ENCODE measurements around the gene RAB40C. TPM values are rescaled to one million over a fixed set of nuclear protein-coding genes. Genes with fewer than 3 reads are reported as not detected.

Gene RAB40C
- total RNA-seq, 1 donor from 2014 or later: 11.4 TPM

DNA sequence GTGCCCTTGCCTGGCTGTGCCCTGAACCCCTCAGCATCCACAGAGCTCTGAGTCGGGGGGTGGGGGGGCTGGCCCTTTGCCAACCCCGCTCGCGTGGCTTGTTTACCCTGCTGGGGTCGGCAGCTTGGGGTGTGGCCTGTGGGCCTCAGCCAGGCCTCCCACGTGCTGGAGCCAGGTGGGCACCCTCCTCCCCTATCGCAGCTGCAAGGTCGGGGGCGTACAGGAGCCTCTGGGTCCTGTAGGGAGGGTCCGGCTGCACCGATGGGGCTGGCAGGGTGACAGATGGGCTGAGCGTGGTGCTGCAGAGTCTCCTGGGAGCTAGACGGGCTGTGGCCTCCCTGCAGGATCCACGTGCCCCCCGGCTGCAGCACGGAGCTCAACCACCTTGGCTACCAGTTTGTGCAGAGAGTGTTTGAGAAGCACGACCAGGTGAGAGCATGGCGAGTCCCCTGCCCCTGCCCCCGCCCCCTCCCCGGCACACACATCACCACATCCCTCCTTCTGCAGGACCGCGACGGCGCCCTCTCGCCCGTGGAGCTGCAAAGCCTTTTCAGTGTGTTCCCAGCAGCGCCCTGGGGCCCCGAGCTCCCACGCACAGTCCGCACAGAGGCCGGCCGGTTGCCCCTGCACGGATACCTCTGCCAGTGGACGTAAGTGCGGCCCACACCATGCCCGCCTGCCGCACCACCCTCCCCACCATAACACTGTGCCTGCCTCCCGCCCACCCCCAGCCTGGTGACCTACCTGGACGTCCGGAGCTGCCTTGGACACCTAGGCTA is 81.7 kb downstream of the RAB40C start:
- intact Hi-C loops (cut with micrococcal nuclease): no loop called here
- ATAC-seq (no peak), DNase-seq (no peak)

- DNase-seq: no peak
- intact Hi-C loops (cut with micrococcal nuclease): no loop called here
- no peak for ATAC-seq
Observed at GRCh38 chr16:672371-672770, 82.5 kb downstream of the RAB40C start.

- ATAC-seq (no peak), DNase-seq (no peak)
- intact Hi-C loops (cut with micrococcal nuclease): no loop called here
Observed at GRCh38 chr16:672851-673250, 83.0 kb downstream of the RAB40C start.

DNA sequence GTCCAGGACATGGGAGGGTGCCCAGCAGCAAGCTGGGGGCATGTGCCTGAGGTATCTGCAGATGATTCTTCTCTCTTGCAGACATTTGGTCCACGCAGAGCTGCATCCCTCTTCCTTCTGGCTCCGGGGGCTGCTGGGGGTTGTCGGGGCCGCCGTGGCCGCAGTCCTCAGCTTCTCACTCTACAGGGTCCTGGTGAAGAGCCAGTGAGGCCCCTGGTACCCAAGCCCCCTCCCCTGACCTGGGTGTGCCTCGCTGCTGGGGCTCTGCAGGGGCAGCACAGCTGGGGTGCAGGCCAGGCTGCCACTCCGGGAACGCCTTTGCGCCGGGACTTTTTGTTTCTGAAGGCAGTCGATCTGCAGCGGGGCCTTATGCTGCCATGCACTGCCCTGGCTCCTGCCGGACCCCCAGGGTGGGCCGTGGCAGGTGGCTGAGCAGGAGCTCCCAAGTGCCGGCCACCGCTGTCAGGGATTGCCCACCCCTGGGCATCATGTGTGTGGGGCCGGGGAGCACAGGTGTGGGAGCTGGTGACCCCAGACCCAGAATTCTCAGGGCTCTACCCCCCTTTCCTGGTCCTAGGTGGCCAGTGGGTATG is 83.6 kb downstream of the RAB40C start:
- DNase-seq (no peak), ATAC-seq (no peak)
- intact Hi-C loops (cut with micrococcal nuclease): no loop called here

DNA sequence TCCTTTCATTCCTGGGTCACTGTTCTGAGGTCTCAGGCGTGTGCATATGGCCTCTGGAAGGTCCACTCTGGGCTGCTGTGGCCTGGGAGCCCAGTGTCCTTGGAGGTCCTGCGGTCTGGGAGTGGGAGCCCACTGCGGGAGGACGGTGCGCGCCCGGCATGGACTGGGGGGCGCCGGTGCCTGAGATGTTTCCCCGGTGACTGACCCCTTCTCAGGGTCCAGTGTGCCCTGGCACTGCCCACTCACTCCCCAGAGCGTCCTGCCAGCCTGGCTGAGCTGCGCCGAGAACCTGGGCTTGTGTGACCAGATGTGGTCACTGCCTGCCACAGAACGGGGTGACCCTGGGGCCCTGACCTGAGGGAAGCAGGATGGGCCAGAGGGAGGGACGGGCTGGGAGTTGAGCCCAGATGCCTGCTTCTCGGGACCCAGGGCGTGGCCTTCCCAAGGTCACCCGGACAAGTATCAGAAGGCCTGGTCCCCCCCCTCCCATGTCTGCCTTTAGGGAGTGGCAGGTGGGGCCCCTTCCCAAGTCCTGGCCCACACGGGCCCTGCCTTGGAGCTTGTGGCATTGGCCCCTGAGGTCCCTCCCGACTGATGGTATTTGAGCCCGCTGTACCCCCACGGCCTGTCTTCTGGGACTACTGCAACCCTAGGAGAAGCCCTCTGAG is 84.5 kb downstream of the RAB40C start:
- intact Hi-C loops (cut with micrococcal nuclease): no loop called here
- ATAC-seq (peak; percentile 16), DNase-seq (no peak)

DNA sequence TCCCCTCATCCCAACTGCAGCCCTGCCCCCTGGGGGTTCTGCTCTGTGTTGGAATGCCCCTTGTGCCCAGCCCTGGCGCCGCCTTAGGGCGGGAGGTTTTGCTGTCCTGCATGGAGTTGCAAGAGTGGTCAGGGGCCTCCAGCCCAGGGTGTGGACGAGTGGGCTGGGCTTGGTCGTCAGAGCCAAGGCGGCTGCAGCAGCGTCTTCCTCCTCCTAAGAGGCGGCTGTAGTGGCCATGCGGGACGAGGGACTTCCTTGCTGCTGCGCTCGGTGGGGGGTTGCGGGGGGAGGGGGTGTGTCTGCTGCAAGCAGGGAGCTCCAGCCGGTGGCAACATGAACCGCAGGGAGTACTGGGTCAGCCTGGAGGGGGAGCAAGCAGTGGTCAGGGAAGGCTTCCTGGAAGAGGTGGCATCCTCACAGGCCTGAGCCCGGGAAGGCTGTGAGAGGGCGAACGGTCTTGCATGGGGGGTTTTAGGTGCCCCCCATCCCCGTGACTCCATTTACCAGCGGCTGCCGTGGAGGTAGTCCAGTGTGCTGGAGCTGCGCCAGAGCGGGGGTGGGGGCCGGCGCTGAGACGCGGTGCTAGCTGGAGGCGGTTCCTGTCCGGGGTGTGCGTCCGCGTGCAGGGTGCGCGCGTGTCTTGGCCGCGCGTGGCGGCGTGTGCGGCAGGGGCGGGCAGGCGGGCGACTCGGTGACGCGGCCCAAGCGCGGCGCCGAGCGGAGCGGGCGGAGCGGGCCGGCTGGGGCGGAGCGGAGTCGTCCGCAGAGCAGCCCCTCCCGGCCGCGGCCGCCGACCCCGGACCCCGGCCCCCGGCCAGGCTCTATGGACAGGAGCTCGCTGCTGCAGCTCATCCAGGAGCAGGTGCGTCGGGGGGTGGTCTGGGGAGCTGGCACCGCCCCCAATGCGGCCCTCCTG is 85.4 kb downstream of the RAB40C start, which contains the start of gene RHBDL1:
Gene RHBDL1, plus strand, starts transcription at position 704 of the 916 bp plus-strand sequence. Its CDS starts 120 bp downstream, at position 824.
- no peak for ATAC-seq
- DNase-seq: peak; percentile 69
- intact Hi-C loops (cut with micrococcal nuclease): no loop called here

DNA sequence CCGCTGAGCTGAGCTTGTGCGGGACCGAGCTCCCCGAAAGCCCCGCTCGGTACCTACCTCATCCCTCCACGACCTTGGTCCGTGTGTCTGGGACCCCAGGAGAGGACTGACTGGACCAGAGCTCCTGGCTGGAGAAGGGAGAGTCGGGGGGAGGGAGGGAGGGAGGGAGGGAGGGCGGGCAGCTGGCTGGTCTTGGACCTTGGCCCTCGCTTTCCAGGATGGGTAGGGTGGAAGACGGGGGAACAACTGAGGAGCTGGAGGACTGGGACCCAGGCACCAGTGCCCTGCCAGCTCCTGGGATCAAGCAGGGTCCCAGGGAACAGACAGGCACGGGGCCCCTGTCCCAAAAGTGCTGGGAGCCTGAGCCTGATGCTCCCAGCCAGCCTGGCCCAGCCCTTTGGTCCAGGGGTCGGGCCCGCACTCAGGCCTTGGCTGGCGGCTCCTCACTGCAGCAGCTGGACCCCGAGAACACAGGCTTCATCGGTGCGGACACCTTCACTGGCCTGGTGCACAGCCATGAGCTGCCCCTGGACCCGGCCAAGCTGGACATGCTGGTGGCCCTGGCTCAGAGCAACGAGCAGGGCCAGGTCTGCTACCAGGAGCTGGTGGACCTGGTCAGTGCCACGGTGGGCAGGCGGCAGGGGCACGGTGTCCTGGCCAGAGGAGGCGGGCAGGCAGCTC is 86.2 kb downstream of the RAB40C start:
- ATAC-seq (no peak), DNase-seq (no peak)
- intact Hi-C loops (cut with micrococcal nuclease): no loop called here

DNA sequence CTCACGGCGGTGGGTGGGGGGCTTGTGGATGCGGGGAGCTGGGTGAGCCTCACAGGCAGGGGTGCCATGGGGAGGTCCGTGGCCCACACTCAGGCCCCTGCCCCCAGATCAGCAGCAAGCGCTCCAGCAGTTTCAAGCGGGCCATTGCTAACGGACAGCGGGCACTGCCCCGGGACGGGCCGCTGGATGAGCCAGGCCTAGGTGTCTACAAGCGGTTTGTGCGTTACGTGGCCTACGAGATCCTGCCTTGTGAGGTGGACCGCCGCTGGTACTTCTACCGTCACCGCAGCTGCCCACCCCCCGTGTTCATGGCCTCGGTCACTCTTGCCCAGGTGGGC is 86.7 kb downstream of the RAB40C start:
- ATAC-seq: no peak
- no peak for DNase-seq
- intact Hi-C loops (cut with micrococcal nuclease): no loop called here

GRCh38 chr16:676913-677312 is 87.0 kb downstream of the RAB40C start:
- no peak for DNase-seq
- no peak for ATAC-seq
- intact Hi-C loops (cut with micrococcal nuclease): no loop called here

DNA sequence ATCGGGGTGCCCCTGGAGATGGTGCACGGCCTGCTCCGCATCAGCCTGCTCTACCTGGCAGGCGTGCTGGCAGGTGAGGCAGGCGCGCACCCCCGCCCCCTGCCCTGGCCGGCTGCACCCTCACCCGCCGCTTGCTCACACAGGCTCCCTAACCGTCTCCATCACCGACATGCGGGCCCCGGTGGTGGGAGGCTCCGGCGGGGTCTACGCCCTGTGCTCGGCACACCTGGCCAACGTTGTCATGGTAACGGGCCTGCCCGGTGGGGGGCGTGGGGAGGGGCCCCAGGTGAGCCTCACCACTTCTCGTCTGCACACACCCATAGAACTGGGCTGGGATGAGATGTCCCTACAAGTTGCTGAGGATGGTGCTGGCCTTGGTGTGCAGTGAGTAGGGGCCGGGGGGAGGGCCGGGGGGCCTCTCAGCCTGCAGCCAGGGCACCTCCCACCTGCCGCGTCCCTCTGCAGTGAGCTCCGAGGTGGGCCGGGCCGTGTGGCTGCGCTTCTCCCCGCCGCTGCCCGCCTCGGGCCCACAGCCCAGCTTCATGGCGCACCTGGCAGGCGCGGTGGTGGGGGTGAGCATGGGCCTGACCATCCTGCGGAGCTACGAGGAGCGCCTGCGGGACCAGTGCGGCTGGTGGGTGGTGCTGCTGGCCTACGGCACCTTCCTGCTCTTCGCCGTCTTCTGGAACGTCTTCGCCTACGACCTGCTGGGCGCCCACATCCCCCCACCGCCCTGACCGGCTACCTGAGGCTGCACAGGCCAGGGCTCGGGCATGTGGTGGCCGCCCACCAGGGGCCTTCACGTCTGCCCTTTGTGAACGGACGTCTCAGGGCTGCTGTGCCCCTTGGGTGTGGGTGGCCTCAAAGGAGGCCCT is 87.7 kb downstream of the RAB40C start:
- intact Hi-C loops (cut with micrococcal nuclease): no loop called here
- DNase-seq (no peak), ATAC-seq (no peak)

- intact Hi-C loops (cut with micrococcal nuclease): no loop called here
- DNase-seq (no peak), ATAC-seq (no peak)
Observed at GRCh38 chr16:678209-678857, 88.5 kb downstream of the RAB40C start.

Small RNAs within 50 kb of the gene (microRNA-seq; reads per million reads assigned to microRNA genes)
- not detected for gene MIR3176 (ENCODE audit: borderline number of aligned reads)

Other genes with a start within 250 kb of the RAB40C start
- gene AXIN1, start 237.3 kb upstream of the RAB40C start, total RNA-seq: 14.4 TPM
- gene MRPL28, start 219.5 kb upstream of the RAB40C start, total RNA-seq: 77.2 TPM
- gene PGAP6, start 208.1 kb upstream of the RAB40C start, total RNA-seq: 34.2 TPM
- gene NME4, start 192.9 kb upstream of the RAB40C start, total RNA-seq: 89.2 TPM
- gene DECR2, start 188.2 kb upstream of the RAB40C start, total RNA-seq: 9.8 TPM
- gene RAB11FIP3, start 164.4 kb upstream of the RAB40C start, total RNA-seq: 28.3 TPM
- 17.8 TPM for gene CAPN15, start 62.4 kb upstream of the RAB40C start, total RNA-seq
- gene PRR35, start 29.7 kb upstream of the RAB40C start, total RNA-seq: not detected
- 0.52 TPM for gene NHLRC4, start 23.1 kb upstream of the RAB40C start, total RNA-seq
- 16.9 TPM for gene PIGQ, start 20.1 kb upstream of the RAB40C start, total RNA-seq
- 0.10 TPM for gene WFIKKN1, start 40.9 kb downstream of the RAB40C start, total RNA-seq
- gene METTL26, start 46.2 kb downstream of the RAB40C start, total RNA-seq: 62.2 TPM
- 187 TPM for gene MCRIP2, start 51.8 kb downstream of the RAB40C start, total RNA-seq
- gene WDR90, start 59.3 kb downstream of the RAB40C start, total RNA-seq: 10.9 TPM
- 88.8 TPM for gene RHOT2, start 78.1 kb downstream of the RAB40C start, total RNA-seq
- 1.9 TPM for gene RHBDL1, start 85.6 kb downstream of the RAB40C start, total RNA-seq
- 144 TPM for gene STUB1, start 90.3 kb downstream of the RAB40C start, total RNA-seq
- gene JMJD8, start 94.3 kb downstream of the RAB40C start, total RNA-seq: 49.0 TPM
- 8.3 TPM for gene WDR24, start 100.3 kb downstream of the RAB40C start, total RNA-seq
- 0.99 TPM for gene FBXL16, start 115.7 kb downstream of the RAB40C start, total RNA-seq
- gene METRN, start 125.1 kb downstream of the RAB40C start, total RNA-seq: 57.9 TPM
- 31.2 TPM for gene ANTKMT, start 131.1 kb downstream of the RAB40C start, total RNA-seq
- gene CCDC78, start 136.4 kb downstream of the RAB40C start, total RNA-seq: 0.50 TPM
- gene HAGHL, start 137.0 kb downstream of the RAB40C start, total RNA-seq: 13.6 TPM
- 34.5 TPM for gene CIAO3, start 150.9 kb downstream of the RAB40C start, total RNA-seq
- gene MSLN, start 170.7 kb downstream of the RAB40C start, total RNA-seq: 4.6 TPM
- 8.7 TPM for gene RPUSD1, start 198.3 kb downstream of the RAB40C start, total RNA-seq
- 6.6 TPM for gene CHTF18, start 198.6 kb downstream of the RAB40C start, total RNA-seq
- not detected for gene GNG13, start 210.7 kb downstream of the RAB40C start, total RNA-seq